Suppressor macrophage (primary cell): ENCODE data around the gene PDE4B.

Source experiments
- DNase-seq, 4 experiments: peaks; one replicate each; pipeline ENCODE4 v3.0.0-alpha.2; 2020 to 2022

Gene PDE4B

DNA sequence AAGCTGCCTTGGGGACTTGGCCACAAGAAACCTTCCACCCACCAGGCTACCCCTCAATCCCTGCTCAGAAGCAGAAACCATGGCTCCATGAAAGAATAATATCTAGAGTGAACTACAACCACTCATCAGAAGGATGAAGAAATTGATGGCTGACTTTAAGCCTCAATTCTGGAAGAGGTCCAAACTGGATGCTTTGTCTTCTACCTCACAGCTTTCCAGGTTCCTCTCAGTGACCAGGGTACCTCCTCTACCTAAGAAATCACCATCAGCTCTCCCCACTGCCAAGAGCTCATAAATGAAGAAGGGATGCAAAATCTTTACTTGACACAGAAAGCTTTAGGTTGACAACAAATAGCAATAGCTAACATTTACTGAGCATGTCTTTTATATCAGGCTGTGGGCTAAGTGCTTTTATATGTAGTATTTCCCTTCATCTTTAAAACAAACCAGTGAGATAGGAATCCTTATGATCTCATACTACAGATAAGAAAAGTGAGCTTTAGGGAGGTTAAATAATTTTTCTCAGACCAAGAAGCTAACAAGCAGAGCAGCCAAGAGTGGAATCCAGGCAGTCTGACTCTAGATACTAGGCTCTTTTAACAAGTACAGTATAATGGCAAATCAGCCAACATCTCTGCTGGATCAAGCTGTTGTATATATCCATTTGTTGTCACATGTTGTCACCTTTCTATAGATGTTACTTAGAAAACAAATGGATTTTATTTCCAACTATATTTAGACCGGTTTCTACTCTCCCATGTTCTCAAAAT is 498.3 kb downstream of the PDE4B start:
- no peak for DNase-seq

DNA sequence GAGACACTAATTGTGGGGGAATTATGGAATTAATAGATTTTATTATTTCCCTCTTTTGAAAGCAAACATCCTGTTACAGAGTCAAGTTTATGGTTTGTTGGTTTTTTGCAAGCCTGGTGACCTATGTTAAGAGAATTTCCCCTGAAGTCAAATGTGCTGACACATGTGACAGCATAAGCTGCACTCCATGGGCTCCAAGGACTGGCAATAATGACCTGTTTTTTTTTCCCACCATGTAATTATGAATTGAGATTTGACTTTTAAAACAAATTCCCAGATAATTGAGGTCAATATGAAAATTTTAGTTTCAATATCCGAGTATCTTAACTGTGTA is 498.8 kb downstream of the PDE4B start:
- DNase-seq: peak in 3 of 4 experiments; percentile 18 to 40 (median 26)

- no peak for DNase-seq
Observed at GRCh38 chr1:66292305-66292704, 499.6 kb downstream of the PDE4B start.

DNA sequence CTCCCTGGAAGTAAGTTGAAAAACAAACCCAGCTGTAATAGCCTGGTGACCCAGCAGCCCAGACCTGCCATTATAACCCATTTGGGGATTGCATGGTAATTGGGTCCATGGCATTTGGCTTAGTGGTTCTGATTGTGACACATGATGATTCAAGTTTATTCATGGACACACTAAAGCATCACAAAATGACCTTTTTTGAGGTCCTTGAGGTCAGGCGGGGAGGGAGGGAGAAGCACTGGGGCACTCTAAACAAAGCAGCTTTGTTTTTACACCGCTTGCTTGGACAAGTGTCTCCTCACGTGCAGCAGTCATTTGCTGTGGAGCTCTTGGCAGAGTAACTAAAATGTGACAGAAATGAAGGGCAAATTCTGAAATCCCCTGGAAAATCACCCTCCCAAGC is 500.2 kb downstream of the PDE4B start:
- no peak for DNase-seq

GRCh38 chr1:66294707-66295370 is 502.1 kb downstream of the PDE4B start:
- DNase-seq: no peak

DNA sequence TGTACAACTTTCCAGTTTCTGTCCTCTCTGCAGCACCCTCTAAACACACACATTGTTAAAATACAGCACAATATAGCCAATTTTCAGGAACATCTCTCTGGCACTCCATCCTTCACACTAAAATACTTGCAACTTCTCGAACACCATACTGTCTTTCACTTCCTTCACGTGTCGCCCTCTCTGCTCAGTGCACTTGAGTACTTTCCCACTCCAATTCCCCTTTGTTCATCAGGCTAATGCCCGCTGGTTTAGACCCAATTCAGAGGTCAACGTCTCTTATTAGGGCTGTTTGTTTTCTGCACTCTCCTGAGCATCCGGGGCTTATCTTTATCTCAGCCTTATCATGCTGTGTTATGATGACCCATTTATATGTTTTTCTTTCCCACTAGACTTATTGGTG is 503.1 kb downstream of the PDE4B start:
- peak in 3 of 4 experiments; percentile 20 to 47 (median 28) for DNase-seq

DNA sequence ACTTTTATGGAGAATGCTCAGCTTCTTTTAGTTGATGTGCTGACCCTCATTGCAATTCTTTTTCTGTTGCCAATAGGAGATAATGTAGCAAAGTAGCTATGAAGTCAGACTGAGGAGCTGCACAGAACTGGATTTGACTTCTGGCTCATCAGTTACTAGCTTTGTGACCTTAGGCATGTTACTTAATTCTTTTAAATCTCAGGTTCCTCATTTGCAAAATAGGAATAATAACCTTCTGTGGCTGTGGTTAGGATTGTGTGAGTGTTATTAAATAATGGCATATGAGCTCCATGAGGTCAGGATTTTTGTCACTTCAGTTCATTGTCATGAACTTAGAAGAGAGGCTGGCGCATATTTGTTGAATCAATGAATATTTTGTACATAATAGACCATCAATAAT is 503.7 kb downstream of the PDE4B start:
- DNase-seq: peak; percentile 42 to 78 (median 57)

- no peak for DNase-seq
Observed at GRCh38 chr1:66296951-66297350, 504.3 kb downstream of the PDE4B start.

DNA sequence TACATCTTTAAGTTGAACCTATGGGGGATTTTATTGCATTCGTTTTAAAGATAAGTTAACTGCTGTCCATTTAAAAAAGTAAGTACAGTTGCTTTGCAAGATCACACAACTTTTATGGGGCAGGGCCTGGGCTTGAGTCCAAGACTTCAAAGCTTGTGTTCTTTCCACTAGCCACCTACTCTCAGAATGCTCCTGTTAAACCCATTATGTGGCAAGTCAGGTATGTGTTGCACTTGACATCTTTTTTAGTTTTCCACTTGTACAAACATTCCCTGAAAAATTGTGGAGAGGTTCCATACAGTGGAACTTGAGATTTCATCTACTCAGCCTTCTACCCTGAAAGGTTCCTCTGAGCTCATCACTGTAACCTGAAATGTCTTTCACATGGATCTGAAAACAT is 505.8 kb downstream of the PDE4B start:
- no peak for DNase-seq

DNA sequence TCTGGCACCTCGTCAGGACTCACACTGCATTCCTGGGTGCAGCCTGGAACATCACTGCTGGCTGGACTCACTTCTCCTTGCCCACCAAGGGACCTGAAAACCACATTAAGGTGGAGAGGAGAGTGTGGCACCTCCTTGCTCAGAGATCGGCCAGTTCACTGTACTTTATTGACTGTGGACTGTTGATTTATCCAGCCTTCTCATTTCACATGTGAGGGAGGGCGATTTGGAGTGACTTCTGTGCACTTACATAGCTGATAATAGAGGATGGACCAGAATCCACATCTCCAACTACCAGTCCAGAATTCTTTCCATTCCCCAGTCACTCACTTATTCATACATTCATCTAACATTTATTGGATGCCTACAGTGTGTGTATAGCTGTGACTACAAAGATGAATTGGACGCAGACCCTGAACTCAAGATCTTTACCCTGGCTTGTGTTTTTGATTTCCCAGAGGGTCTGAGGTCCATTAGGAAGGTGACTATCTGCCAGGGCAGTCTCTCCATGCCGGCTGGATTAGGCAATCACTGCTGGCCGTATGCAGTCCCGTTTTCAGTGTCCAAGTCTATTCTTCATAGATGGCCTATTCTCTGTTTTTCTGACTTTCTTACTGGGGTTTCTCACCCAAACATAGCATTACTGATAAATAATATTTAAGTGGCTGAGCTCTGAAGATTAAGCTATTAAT is 507.7 kb downstream of the PDE4B start:
- DNase-seq: no peak

DNA sequence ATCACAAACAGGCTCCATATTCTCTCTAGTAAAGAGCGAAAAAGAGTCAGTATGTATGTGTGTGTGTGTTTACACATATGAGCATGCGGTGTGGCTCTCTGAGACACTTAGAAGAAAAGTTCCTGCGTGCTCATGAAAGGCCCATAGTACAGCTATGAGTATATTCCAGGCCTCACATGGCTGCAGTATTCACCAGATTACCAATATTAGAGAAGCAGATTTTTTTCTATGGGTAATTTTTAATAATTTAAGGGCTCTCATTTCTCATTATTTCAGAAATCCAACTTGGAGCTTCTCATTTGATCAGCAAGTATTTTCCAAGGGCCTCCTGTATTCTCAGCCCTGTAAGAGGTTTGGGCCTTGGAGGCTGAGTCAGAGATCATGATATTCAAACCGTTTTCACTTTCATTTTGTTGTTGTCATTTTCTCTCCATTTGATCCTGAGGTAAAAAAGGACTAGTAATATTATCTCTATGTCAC is 508.3 kb downstream of the PDE4B start:
- DNase-seq: peak; percentile 22 to 60 (median 47)

- DNase-seq: no peak
Observed at GRCh38 chr1:66302184-66302742, 509.6 kb downstream of the PDE4B start.

GRCh38 chr1:66302815-66303214 is 510.1 kb downstream of the PDE4B start:
- peak in 1 of 4 experiments; percentile 14 for DNase-seq

- no peak for DNase-seq
Observed at GRCh38 chr1:66303646-66304045, 511.0 kb downstream of the PDE4B start.

DNA sequence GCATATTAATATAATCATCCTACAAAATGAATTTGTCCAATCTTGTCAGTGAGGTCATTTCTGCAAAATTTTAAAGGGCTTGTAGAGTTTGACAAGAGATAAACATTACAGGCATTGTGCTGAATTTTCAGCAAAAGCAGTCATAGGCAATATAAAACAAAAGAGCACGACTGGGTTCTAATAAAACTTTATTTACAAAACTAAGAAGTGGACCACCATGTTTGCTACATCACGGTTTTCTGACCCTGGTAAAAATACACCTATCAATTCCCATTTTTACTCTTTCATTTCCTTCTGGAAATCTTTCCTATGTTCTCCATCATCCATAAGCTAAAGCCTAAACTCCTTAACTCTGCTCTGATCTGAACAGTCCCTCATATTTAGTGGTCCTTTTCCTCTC is 511.4 kb downstream of the PDE4B start:
- no peak for DNase-seq

DNA sequence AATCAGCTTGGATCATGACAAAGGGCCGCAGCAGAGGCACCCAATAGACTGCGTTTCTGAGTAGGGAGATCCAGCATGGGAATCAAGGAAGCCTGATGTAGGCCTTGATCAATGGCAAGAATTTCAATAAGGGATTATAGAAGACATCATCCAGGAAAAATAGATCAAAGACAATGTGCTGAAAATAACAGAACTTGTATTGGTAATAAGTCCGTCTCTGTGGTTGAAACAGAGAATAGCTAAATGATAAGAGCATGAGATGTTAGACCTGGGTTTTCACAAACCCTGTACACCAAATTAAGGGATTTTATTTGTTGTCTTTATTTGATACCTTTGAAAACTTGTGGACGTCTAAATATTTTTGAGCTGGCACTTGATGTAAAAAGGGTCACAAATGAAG is 513.2 kb downstream of the PDE4B start:
- no peak for DNase-seq

- no peak for DNase-seq
Observed at GRCh38 chr1:66309006-66309741, 516.5 kb downstream of the PDE4B start.

DNA sequence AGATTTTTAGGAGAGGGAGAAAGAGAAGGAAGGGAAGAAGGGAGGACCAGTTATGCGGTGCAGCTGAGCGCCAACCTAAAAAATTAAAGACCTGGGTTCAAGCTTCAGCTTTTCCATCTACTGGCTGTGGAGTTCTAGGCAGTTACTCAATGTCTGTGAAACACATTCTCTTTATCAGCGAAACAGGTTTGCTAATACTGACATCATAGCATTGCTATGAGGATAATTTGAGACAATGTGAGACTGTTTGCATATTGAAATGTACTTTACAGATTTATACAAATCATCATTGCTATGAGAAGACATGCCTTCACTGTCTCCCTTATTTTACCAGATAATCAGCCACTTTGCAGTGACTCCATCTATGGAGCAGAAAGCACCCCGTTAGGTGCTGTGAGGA is 518.4 kb downstream of the PDE4B start:
- no peak for DNase-seq

- no peak for DNase-seq
Observed at GRCh38 chr1:66311628-66312027, 518.9 kb downstream of the PDE4B start.

DNA sequence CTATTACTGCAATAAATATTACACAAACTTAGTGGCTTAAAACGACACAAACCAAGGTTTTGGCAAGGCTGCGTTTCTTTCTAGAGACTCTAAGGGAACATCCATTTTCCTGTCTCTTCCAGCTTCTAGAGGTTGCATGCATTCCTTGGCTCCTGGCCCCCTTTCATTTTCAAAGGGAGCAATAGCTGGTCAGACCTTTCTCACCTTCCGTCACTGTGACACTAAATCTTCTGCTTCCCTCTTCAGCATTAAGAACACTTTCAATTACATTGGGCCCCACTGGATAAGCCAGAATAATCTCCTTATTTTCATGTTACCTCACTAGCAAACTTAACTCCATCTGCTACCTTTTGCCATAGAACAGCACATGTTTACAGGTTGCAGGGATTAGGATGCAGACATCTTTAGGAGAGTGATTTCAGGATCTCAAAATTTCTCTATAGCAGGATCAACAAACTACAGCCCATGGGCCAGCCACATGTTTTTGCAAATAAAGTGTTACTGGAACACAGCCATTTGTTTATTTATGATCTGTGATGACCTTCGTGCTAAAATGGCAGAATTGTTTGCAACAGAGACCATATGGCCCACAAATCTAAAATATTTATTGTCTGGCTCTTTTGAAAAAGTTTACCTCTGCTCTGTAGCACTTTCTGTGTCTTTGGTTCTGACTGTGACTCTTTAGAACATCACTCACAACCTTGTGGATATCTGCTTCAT is 519.7 kb downstream of the PDE4B start:
- no peak for DNase-seq

DNA sequence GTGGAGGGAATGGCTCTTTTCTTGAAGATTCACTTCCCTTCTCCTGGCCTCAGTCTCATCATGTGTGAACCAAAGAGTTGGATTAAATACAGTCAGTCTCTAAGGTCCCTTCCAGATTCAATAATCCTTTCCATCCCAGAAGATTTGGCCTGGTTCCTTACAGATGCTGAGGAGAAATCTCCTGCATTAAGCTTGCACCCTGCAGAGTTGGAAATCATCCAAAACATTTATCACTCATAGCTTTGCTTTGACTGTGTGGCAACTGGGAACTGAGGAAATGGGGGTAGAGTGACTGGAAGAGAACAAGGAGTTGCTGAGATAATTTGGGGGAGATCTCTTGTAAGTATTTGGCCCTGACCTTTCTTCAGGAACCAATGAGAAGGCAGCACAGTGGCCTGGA is 520.7 kb downstream of the PDE4B start:
- DNase-seq: no peak

DNA sequence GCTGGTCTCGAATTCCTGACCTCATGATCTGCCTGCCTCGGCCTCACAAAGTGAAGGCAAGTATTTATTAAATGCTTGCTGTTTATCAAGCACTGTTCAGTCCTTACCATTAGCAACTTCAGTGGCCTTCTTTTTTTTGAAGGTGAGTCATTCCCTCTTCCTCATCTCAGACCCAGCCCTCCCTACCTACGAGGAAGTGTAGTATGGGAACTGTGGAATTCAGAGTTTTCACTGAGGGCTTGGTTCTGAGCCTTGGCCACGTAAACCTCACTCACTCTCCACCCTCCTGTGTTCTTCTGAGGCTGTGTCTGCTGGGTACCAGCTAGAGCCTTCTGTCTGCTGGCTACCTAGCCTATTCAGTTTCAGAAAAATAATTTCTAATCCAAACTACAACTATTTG is 523.0 kb downstream of the PDE4B start:
- peak in 3 of 4 experiments; percentile 55 to 66 (median 59) for DNase-seq
